ENCODE data around the gene ANKRD33B.
"Not testable (repeated sequence)": the region's sequence is repeated elsewhere in the genome, so short reads cannot be mapped to it uniquely, and the experiment has no call there.

The ANKRD33B gene

DNA sequence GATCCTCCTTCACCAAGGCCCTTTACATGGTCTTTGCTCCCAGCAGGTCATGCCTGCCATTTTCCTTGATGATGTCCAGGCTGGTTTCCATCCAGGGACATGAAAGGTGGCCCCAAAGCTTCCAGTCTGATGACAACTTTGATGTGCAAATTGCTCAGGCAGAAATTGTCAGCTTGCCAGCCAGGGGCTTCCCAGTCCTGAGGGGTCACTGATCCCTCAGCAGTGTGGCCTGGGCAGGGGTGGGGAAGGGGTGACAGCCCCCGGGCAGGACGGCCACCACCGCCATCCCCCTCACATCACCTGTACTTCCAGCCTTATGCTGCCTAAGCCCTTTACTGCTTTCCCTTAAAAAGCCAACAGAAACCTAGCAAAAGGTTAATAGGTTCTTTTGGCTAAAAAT, 96.3 kb downstream of the ANKRD33B start:
- H3K27me3 ChIP-seq: no peaks in the 10 kb centered on the region
- no peak overlapping the region for H3K9ac ChIP-seq

DNA sequence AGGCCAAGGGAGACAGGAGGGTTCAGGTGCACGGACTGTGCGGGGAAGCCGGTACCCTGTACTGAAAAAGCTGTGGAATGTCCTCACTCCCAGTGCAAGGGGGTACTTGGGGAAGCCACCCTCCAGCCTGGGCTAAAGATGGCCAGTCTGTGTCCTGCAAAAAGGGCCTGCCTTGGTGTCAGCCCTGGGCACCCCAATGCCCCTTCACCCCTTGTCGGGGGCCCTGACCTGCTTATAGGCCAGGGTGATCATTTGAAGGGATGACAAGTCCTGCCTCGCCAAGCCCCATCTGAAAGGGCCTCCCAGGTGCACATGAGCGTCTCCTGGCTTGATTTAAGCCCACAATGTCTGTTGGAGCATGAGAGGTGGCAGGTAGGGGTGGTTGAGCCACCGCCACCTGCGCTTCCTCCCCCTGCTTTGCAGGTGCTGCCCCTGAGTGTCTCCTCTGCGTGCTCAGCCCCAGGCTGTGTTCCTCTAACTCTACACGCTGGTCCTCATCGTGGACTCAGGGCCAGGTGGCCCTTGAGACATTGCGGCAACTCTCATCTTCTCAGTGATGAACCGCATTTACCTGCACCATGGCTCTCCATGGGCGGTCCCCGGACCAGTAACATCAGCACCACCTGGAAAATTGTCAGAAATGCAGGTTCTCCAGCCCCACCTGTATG, 97.0 kb downstream of the ANKRD33B start:
- H4K20me1 ChIP-seq: peaks cover 18% of the 10 kb centered on the region
- H3K4me2 ChIP-seq: no peak overlapping the region
- H3K9ac ChIP-seq: no peak overlapping the region
- no peak overlapping the region for H3K27ac ChIP-seq
- no peak for TF ChIP-seq Cebpa-rat (IDR thresholded peaks at IDR 0.05)
- no peaks in the 10 kb centered on the region for H3K27me3 ChIP-seq
- H3K36me3 ChIP-seq: peaks cover 8% of the 10 kb centered on the region
- H3K4me3 ChIP-seq: no peak overlapping the region
- no peaks in the 10 kb centered on the region for H3K4me1 ChIP-seq
- no peaks in the 10 kb centered on the region for H3K9me3 ChIP-seq

More for the DNA sequence above, 96.3 kb downstream of the ANKRD33B start:
- H4K20me1 ChIP-seq: peaks cover 25% of the 10 kb centered on the region
- H3K36me3 ChIP-seq: peaks cover 15% of the 10 kb centered on the region
- no peak overlapping the region for H3K4me2 ChIP-seq
- TF ChIP-seq Cebpa-rat (IDR thresholded peaks at IDR 0.05): no peak
- H3K27ac ChIP-seq: no peak overlapping the region
- H3K4me1 ChIP-seq: no peaks in the 10 kb centered on the region
- H3K9me3 ChIP-seq: no peaks in the 10 kb centered on the region
- H3K4me3 ChIP-seq: no peak overlapping the region

DNA sequence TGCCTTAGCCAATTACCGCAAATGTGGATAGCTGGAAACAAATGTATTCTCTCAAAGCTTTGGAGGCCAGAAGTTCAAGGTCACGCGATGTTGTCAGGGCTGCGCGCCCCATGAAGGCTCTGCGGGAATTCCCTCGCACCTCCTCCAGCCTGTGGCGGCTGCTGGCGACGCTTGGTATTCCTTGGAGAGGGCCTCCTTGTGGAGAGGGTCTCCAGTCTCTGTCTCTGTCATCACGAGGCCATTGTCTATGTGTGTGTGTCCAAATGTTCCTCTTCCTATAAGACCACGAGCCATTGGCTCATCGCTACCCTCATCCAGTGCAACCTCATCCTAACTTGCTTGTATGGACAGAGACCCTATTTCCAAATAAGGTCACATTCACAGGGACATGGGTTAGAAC, 97.5 kb downstream of the ANKRD33B start:
- Histone ChIP-seq H3K27ac (no peak overlapping the region), H3K4me1 (no peaks in the 10 kb centered on the region), H3K4me3 (no peak overlapping the region), H3K36me3 (peaks cover 2% of the 10 kb centered on the region), H3K27me3 (no peaks in the 10 kb centered on the region), H3K9ac (no peak overlapping the region), H3K9me3 (no peaks in the 10 kb centered on the region), H4K20me1 (peaks cover 12% of the 10 kb centered on the region), H3K4me2 (no peak overlapping the region)
- no peak for TF ChIP-seq Cebpa-rat (IDR thresholded peaks at IDR 0.05)

DNA sequence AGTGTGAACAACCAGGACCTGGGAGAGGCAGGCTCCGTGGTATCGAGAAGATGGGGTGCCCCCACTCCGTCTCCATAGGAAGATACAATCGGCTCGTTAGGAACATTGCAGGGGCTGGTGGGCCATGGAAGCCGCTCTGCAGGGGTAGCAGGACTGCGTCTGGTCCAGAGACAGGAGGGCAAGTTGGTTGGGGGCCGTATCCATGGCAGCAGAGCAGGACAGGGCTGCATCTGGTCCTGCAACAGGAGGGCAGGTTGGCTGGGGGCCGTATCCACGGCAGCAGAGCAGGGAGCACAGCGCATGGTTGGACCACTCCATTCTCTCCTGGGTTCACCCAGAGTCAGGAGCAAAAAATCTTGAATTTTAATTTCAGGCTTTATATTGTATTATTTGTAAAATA, 98.2 kb downstream of the ANKRD33B start:
- Histone ChIP-seq H3K36me3 (no peaks in the 10 kb centered on the region), H3K4me3 (no peak overlapping the region), H4K20me1 (0 out of 2 replicates have a peak, but pooled peaks cover 8% of the 10 kb centered on the region), H3K9ac (no peak overlapping the region), H3K27me3 (no peaks in the 10 kb centered on the region), H3K9me3 (no peaks in the 10 kb centered on the region), H3K4me2 (no peak overlapping the region), H3K4me1 (no peaks in the 10 kb centered on the region), H3K27ac (no peak overlapping the region)
- no peak for TF ChIP-seq Cebpa-rat (IDR thresholded peaks at IDR 0.05)

DNA sequence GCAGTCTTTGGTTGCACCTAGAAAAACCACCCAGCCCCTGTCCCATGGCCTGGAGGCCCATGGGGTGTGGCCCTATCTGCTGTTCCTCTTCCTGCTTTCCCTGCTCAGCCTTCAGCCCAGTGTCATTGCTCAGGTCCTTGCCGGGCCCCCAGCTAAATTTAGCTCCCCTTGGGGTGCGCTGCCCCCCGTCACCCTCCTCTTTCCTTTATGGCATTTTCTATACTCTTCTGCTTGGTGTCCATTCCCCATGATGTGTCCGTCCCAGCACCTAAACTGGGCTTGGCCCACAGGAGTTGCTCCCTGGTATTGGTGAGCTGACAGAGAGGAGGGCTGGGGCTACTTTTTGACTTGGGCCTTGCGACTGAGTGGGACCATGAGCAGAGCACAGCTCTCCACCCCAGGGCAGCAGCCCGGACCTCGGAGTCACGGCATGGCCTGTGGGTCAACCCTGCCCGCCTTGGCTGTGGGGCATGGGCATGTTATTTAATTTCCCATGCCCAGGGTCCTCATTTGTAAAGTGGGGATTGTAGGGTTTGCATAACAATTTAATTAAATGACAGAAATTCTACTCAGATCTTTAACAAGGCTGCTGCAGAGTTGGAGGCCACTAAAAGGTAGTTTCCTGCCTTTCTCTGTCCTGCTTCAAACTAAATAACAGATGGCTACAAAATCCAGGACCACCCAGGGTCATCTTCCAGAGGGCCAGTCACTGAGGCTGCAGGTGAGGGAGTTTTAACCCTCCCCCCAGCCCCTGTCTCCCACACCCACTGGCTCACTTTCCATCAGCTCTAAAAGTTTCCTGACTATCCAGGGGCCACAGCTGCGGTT, 99.0 kb downstream of the ANKRD33B start:
- no peak overlapping the region for H3K27ac ChIP-seq
- 0 out of 2 replicates have a peak, but pooled peaks cover 8% of the 10 kb centered on the region for H4K20me1 ChIP-seq
- no peak overlapping the region for H3K9ac ChIP-seq
- no peak overlapping the region for H3K4me2 ChIP-seq
- no peaks in the 10 kb centered on the region for H3K9me3 ChIP-seq
- no peak overlapping the region for H3K4me3 ChIP-seq
- H3K4me1 ChIP-seq: no peaks in the 10 kb centered on the region
- no peaks in the 10 kb centered on the region for H3K36me3 ChIP-seq
- H3K27me3 ChIP-seq: no peaks in the 10 kb centered on the region
- TF ChIP-seq Cebpa-rat (IDR thresholded peaks at IDR 0.05): no peak

DNA sequence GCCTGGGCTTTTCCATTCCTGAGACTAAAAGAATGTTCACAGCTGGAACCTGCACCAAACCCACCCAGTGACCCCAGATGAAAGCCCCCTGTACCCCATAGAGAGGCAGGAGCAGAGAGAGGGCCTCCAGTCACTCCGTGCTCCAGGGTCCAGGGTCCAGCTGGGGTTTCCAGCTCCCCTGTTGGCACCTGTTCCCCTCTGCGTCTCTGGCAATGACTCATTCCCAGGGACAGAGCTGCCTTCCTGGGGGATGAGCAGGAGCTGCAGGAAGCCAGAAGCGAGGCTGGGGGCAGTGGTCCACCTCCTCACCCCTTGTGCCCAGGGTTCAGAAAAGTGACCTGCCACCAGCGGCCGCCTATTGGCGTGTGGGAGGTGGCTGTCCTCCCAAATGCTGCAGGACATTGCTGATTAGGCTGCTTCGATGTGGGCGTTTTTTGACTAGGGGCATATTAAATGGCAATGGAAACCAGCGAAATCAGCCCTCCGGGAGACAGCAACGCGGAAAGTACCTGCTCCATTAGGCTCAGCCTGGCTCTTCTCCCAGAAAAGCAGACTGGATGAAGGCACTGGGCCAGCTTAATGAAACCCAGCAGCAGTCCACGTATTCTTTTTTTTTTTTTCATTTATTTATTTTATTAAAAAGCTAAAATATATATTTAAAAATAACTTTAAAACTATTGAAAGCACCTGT, 99.8 kb downstream of the ANKRD33B start:
- Histone ChIP-seq H3K36me3 (no peaks in the 10 kb centered on the region), H3K9ac (no peak overlapping the region), H3K4me2 (no peak overlapping the region), H3K4me1 (no peaks in the 10 kb centered on the region), H3K27me3 (no peaks in the 10 kb centered on the region), H3K9me3 (no peaks in the 10 kb centered on the region), H3K4me3 (no peak overlapping the region), H4K20me1 (0 out of 2 replicates have a peak, but pooled peaks cover 1% of the 10 kb centered on the region), H3K27ac (no peak overlapping the region)
- TF ChIP-seq Cebpa-rat (IDR thresholded peaks at IDR 0.05): no peak

DNA sequence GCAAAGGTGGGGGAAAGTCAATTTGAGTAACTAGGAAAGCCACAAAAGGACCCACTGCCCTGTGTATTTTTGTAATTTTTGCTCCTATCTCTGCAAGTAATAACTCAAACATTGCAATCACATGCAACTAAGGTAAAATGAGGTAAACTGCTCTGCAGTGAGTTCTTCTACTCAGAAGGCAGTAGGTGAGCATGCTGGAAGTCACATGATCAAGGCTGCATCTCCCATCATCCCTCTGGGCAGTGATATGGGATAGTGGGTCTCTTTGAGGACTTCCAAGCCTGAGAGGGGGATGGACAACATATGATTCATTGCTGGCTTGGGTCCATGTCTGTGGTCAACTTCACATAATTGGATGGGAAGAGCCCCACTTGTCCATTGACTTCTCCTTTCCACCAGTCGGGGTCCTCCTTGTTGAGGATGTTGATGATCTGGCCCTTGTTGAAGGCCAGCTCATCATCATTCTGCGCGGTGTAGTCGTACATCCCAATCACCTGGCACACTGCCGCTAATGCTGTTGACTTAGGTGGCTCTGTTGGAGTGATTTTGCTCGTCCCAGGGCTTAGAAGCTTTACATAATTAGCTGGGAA, 100.4 kb downstream of the ANKRD33B start:
- H3K4me3 ChIP-seq, H3K27ac ChIP-seq, H3K27me3 ChIP-seq, H3K4me2 ChIP-seq, H3K4me1 ChIP-seq, H3K36me3 ChIP-seq, H3K9ac ChIP-seq, H4K20me1 ChIP-seq, H3K9me3 ChIP-seq: not testable (repeated sequence)

DNA sequence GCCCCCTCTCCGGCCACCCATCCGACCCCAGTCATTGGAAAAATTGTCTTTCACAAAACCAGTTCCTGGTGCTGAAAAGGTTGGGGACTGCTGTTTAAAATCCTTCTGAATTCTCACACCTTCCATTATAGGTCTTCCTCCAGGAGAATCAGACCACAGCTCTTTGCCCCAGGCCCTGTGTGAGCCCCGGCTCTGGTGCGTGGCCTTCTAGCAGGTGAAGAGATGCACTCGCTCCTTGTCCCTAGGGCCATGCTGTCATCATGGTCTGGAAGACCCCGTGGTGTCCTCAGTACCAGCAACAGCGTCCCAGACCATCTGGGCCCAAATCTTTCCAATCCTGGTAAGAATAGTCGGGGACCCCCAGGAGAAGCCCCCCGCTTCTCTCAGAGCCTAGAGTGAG, 101.9 kb downstream of the ANKRD33B start:
- Histone ChIP-seq H3K4me3 (no peak overlapping the region), H3K4me1 (no peaks in the 10 kb centered on the region), H3K4me2 (no peak overlapping the region), H3K9me3 (no peaks in the 10 kb centered on the region), H3K27ac (no peak overlapping the region), H3K27me3 (no peaks in the 10 kb centered on the region), H3K36me3 (no peaks in the 10 kb centered on the region), H4K20me1 (no peaks in the 10 kb centered on the region), H3K9ac (no peak overlapping the region)
- no peak for TF ChIP-seq Cebpa-rat (IDR thresholded peaks at IDR 0.05)

DNA sequence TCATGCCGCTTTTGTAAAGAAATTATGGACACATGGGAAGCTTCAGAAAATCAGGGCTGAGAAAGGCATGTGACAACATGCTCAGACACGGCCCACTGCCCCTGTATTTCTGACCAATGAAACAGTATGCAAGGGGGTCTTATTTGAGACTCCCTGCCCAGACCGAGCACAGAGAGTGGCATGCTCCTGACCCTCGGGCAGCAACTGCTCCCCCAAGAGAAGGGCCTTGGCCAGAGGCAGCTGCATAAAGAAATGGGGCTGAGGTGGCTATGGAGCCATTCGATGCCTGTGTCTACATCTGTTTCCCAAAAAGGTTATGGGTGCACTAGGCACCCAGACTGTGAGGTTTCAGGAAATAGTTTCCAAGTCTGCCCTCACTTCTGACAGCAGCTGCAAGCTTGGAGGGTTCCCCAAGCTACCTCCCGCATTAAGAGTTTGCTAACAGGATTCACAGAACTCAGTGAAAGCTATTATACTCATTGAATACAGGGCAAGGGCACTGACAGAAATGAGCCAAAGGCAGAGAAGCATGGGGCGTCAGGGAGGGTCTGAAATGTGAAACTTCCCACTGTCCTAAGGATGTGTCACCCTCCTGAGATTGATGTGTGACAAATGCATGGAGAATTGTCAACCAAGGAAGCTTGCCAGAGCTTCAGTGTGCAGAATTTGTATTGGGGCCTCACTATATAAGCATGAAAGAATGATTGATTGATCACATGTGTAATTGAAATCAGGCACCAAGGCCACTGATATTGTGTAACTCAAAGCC, 102.8 kb downstream of the ANKRD33B start:
- Histone ChIP-seq H3K9ac (no peak overlapping the region), H3K27ac (no peak overlapping the region), H3K27me3 (no peaks in the 10 kb centered on the region), H3K4me1 (no peaks in the 10 kb centered on the region), H3K36me3 (no peaks in the 10 kb centered on the region), H3K9me3 (no peaks in the 10 kb centered on the region), H3K4me3 (no peak overlapping the region), H3K4me2 (no peak overlapping the region), H4K20me1 (no peaks in the 10 kb centered on the region)
- no peak for TF ChIP-seq Cebpa-rat (IDR thresholded peaks at IDR 0.05)

Data from BLaER1 (cell line).